OCI-M2 (cell line): ENCODE measurements around the gene CAMK2A.

Source experiments
- DNase-seq: peaks from one replicate; lab custom pipeline; 2025; ENCODE audit not compliant: unreplicated experiment; lab: John Stamatoyannopoulos, UW

The CAMK2A gene

DNA sequence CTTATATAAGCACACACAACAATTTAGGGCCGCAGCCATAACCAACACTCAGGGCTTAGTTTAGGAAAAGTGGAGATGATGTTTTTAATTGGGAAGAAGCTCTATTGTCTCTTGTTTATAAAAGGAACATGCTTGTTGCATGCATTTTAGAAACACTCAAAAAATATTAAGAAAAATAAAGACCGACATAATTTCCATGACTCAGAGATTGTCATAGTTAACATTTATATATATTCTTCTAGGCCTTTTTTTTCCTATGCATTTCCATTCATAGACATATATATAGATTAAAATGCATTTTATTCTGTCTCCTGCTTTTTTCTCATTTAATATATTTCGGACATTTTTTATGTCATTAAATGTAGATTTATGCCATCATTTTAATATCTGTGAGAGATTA is 26.7 kb upstream of the CAMK2A start:
- DNase-seq, result no peak

- no peak for DNase-seq
These were observed 25.7 kb upstream of the CAMK2A start for GRCh38 chr5:150315245-150315644.

DNA sequence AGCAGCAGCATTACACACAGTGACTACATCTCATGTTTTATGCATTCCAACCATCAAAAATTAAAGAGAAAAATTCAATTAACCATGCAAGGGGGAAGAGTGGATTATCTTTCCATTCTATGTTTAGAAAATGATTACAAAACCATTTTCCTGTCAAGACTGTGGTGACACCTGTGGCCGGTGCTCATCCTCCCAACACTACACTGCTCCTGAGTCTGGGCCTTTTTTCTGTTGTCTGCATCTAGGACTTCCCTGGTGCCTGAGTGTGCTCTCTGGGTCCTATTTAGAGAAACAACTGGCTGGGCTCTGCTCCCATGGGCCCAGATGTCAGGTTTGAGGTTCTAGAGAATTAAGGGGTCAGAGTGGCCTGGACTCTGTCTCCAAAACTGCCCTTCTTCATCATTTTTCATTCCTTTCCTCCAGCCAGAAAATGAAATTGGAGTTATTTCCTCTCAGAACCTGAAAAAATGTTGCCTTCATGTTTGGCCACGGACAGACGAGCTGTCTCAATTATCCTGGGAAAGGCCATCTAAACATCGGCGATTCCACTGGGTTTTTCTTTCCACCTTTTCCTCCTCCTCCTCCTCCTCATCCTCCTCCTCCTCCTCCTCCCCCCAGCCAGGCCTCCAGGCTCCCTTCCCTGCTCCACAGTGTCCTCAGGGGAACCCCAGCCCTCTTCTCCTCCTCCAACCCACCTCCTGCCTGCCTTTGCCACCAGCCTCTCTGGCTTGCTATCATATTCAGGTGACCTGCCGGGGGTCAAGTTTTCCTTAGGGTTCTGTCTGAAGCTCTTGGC is 24.5 kb upstream of the CAMK2A start:
- no peak for DNase-seq

GRCh38 chr5:150313501-150313900 is 23.9 kb upstream of the CAMK2A start:
- DNase-seq, result no peak

DNA sequence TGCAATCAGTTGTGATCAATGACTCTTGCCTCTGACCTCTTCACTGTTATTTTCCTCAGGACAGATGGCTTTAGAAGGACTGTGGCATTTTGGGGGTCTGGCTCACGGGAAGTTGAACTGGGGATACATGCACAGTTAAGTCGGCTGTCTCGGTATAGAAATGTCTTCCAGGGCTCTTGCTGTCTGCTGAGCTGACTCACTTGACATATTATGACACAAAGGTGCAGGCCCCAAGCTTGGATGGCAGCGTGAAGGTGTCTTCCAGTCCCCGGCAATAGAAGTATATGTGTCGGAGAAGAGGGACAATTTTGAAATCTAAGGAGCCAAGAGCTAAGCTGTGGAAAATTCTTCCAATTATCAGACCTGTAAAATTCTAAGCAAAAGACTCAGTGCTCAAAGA is 22.9 kb upstream of the CAMK2A start:
- DNase-seq, result no peak

DNA sequence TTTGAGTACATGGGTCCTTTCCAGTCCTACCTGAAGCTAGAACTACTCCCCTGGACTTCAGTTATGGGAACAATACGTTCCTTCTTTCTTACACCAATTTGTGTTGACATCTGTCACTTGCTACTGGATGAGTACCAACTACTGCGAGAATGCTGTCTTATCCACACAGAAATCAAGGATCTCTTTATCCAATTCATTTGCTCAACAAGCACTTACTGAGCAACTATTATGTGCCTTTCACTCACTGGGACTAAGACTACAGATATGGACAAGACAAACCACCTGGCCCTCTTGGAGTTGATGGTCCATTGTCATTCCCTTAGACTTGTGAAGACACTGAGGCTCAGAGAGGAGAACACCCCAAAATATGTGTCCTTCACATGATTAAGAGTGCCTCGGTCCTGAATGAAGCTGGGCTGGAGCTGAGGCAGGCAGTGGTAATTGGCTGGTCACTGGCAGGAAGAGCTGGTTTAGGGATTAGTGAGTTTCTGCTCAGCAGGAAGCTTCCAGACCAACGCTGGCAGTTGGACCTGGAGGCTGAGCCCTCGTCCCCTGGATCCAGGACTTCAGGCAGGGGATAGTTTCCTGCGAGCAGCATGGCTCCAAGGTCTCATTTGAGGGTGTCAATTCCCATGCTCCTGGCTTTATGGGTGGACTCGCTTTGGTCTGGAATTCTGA is 21.6 kb upstream of the CAMK2A start:
- no peak for DNase-seq

DNA sequence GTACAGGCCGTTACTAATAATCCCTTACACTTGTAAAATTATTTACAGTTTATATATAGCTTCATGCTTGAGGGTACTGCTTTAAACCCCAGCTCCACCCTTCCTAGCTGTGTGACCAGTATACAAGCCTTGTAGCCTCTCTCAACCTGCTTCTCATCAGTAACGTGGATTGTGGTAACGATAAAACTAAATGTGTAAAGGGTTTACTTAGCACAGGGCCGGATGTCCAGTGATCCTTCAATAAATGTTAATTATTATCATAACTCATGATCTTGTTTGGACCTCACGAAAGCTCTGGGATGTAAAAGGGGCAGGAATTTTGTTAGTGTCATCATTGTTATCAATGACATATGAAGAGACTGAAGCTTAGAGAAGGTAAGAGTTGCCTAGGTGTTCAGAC is 20.7 kb upstream of the CAMK2A start:
- DNase-seq, result no peak

- DNase-seq, result no peak
These were observed 20.3 kb upstream of the CAMK2A start for GRCh38 chr5:150309886-150310239.

DNA sequence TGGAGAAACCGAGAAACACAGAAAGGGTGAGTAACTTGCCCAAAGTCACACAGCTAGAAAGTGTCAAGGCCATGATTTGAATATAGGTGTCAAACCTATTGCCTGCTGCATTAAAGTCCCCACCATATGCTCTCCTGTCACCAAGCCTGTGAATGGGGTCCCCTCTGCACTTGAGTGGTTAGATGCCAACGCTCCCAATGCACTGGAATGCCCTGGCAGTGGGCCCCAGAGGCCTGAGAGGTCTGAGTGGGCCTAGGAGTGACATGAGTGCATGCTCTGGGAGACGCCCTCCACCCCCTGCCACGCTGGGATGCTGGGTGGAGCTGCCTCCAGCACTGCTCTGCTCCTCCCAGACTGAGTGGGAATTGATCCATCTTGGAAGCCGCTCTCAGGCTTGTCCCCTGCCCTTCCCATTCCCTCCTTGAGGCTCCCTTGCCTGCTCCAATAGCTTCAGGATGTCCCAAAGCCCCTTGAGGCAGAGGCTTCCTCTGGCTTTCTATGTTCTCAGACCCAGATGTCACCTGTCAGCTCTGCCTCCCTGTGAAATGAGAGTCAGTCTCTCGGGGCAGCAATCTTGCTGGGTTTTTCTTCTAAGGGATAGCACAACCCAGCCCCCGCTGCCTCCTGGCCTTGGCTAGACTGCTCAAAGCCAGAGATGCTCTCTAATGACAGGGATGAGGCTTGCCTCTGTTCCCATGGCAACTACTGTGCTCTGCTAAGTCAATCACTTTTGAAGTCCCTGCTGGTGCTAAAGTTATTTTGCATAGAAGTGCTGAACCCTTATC is 19.7 kb upstream of the CAMK2A start:
- DNase-seq, result no peak

GRCh38 chr5:150307617-150308426 is 18.2 kb upstream of the CAMK2A start:
- DNase-seq, result no peak

DNA sequence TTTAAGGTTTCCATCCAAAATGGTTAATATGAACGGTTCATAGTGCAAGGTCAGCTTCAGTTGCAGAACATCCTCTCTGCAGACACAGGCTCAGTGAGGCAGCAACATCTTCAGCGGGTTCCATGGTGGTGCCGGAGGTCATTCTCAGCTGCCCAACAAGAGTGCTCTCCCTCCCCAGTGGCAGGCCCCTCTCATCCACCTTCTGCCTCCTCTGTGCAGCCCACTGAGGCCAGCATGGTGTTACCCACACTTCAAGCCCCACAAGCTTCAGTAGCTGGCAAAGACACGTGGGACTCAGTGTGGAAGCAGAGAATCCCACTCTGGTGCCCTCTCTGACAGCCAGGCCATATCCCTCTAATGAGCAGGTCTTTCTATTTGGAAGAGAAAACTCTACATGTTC is 17.2 kb upstream of the CAMK2A start:
- DNase-seq, result no peak

GRCh38 chr5:150305557-150305956 is 16.0 kb upstream of the CAMK2A start:
- DNase-seq, result no peak

DNA sequence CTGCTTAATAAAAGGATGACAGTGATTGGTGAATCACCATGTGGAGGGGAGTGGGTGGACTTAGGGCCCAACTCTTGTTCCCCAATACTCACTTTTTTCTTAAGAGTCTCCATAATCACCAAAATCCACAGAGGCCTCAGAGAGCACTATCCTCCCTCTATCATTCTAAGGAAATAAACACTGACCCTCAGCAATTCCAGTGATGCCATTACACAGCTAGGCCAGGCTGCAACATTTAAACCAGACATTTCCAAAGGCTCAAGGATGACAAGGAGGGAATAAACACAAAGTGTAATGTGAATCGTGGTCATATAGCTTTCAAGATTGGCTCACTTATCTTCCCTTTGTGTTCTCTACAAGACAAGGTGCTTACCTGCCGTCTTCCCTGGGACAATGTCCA is 15.5 kb upstream of the CAMK2A start:
- no peak for DNase-seq

- no peak for DNase-seq
These were observed 15.0 kb upstream of the CAMK2A start for GRCh38 chr5:150304481-150305081.

- no peak for DNase-seq
These were observed 14.2 kb upstream of the CAMK2A start for GRCh38 chr5:150303660-150304386.

GRCh38 chr5:150303070-150303615 is 13.6 kb upstream of the CAMK2A start:
- no peak for DNase-seq

DNA sequence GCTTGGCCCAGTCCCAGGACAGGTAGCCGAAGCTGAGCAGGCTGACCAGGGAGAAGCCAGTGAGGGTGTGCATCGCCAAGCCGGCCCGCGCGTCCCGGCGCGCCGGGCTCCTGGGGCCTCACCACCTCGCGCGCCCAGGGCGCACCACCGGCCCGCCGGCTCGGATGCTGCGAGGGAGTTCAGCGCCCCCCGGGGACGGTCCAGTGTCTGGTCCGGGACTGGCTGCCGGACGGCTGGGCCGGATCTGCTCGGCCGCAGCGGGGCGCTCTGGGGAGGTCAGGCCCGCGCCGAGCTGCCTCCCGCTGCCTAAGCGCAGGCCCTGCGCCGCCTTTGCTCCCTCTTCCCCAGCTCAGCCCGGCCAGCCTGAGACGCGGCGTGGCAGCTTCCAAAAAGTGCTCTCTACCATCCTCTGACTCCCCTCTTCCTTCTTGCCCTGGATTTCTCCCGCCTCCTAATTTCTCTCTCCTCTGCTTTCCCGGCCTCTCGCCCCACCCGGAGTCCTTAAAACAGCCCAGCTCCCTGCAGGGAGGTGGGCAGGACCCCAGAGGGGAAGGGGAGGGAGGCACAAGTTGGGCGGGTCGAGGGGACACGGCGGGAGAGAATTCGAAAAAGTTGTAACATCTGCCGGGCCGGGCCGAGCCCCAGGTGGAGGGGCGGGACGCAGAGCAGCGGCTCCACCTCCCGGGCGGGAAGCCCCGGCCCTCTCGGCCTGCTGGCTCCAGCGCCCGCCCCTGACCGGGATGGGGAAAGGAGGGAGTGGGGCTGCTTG is 12.9 kb upstream of the CAMK2A start, which contains the start of gene ARSI:
Gene ARSI (minus strand): TSS at position 605 of the 769 bp plus-strand sequence. CDS start 532 bp downstream, at position 73.
- DNase-seq, result no peak

DNA sequence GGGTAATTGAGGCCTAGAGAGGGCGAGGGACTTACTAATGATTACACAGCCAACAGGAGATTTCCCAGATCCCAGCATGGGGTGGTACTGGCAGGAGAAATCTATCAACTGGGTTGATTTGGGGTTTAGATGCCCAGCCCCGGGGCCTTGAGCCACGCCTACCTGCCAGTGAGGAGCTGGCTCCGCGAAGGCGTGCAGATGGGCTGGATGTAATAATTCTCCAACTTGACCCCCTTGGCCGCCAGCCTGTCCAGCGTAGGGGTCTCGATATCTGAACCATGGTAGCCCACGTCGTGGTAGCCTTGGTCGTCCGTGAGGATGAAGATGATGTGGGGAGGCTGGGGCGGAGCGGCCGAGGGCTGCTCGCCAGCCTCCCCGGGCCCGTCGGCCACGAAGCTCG is 12.3 kb upstream of the CAMK2A start:
- DNase-seq, result no peak

- no peak for DNase-seq
These were observed 11.6 kb upstream of the CAMK2A start for GRCh38 chr5:150301170-150301505.
